Dermis lymphatic vessel endothelial cell (primary cell): ENCODE data around the gene BRCA1. TPM values are rescaled to one million over a fixed set of nuclear protein-coding genes. Genes with fewer than 3 reads are reported as not detected.

Experiments used
- total RNA-seq: library from RNA; depleted of rRNA; stranded (reverse); fragments of >200 nt; gene quantifications from 2 replicates; pipeline ENCODE4 v1.2.1, GENCODE V29; 2014

Gene BRCA1
- total RNA-seq, result 3.9 and 5.8 TPM in 2 replicates

GRCh38 chr17:43125133-43125966 is at the start of gene BRCA1:
TSS of gene BRCA1 (minus strand) at chr17:43125364. CDS start at chr17:43124096, 1,268 bp downstream.

GRCh38 chr17:43170766-43171585 is 45.8 kb upstream of the BRCA1 start, which contains the start of gene NBR1:
TSS of gene NBR1 (plus strand) at chr17:43171214. CDS start at chr17:43175800, 4,586 bp downstream.

GRCh38 chr17:43024407-43025289 is 100.5 kb downstream of the BRCA1 start, which contains the start of gene RND2:
TSS of gene RND2 (plus strand) at chr17:43025231. CDS start at chr17:43025348, 117 bp downstream.

GRCh38 chr17:43021741-43022512 is 103.2 kb downstream of the BRCA1 start, which contains the start of gene VAT1:
TSS of gene VAT1 (minus strand) at chr17:43022385. CDS start at chr17:43022322, 63 bp downstream.

GRCh38 chr17:43006639-43007551 is 118.3 kb downstream of the BRCA1 start, which contains the start of gene IFI35:
TSS of gene IFI35 (plus strand) at chr17:43006784. CDS start at chr17:43006948, 164 bp downstream.

GRCh38 chr17:42997984-42998938 is 126.9 kb downstream of the BRCA1 start, which contains the start of gene RPL27:
TSS of gene RPL27 (plus strand) at chr17:42998419. CDS start at chr17:42998751, 332 bp downstream.

Other genes starting within 250 kb of the BRCA1 start
- not detected in 2 replicates for gene G6PC1, start 224.6 kb downstream of the BRCA1 start, total RNA-seq
- gene AARSD1, start 160.9 kb downstream of the BRCA1 start, total RNA-seq, result 12.9 and 14.1 TPM in 2 replicates
- 0.09 and 0.11 TPM in 2 replicates for gene PTGES3L, start 145.3 kb downstream of the BRCA1 start, total RNA-seq
- 10.1 and 10.5 TPM in 2 replicates for gene RUNDC1, start 144.8 kb downstream of the BRCA1 start, total RNA-seq
- 986 and 1,404 TPM in 2 replicates for gene RPL27, start 126.9 kb downstream of the BRCA1 start, total RNA-seq
- 7.8 and 10.7 TPM in 2 replicates for gene IFI35, start 118.6 kb downstream of the BRCA1 start, total RNA-seq
- gene VAT1, start 103.0 kb downstream of the BRCA1 start, total RNA-seq, result 128 and 141 TPM in 2 replicates
- gene RND2, start 100.1 kb downstream of the BRCA1 start, total RNA-seq, result 0.09 and 0.11 TPM in 2 replicates
- 85.5 and 120 TPM in 2 replicates for gene NBR1, start 45.9 kb upstream of the BRCA1 start, total RNA-seq
- gene TMEM106A, start 86.5 kb upstream of the BRCA1 start, total RNA-seq, result 0.86 and 1.4 TPM in 2 replicates
- not detected in 2 replicates for gene CCDC200, start 103.3 kb upstream of the BRCA1 start, total RNA-seq
- gene RNU2-1, start 108.6 kb upstream of the BRCA1 start, total RNA-seq, result not detected in 2 replicates